Adrenal gland (tissue), 12 donors: ENCODE results near the gene FBXL5. TPM values are rescaled to one million over a fixed set of nuclear protein-coding genes. Genes with fewer than 3 reads are reported as not detected.

Source experiments
- DNase-seq, 7 donors: peaks; one replicate each; pipeline ENCODE4 v3.0.0-alpha.2; 2019 to 2020
- H3K27ac ChIP-seq, 5 donors: fragments of 200-600 bp; sonication (generic) in 4 of 5; 1 replicate in 3 of 5; 2 replicates in 2 of 5; pipeline versions ENCODE4 v1.5.1 to v1.8.0; 2016 to 2020; ENCODE audit warnings: mild to moderate bottlenecking in 1 of 5
- H3K27me3 ChIP-seq: fragments of 200-600 bp; 2 replicates; pipeline ENCODE4 v1.8.0; 2021
- H3K36me3 ChIP-seq, 2 donors: fragments of 200-600 bp; replicated peaks in 1 of 2; 1 replicate in 1 of 2; 2 replicates in 1 of 2; pipeline versions ENCODE4 v1.5.1 to v1.8.0; 2018 to 2022
- H3K4me1 ChIP-seq, 2 donors: fragments of 200-600 bp; replicated peaks in 1 of 2; 1 replicate in 1 of 2; 2 replicates in 1 of 2; pipeline versions ENCODE4 v1.5.1 to v1.8.0; 2018 to 2021
- H3K4me3 ChIP-seq, 4 donors: fragments of 200-600 bp; sonication (generic) in 3 of 4; one replicate each; pipeline ENCODE4 v1.5.1; 2016 to 2018
- H3K9me3 ChIP-seq, 3 donors: fragments of 200-600 bp; sonication (generic) in 1 of 3; replicated peaks in 1 of 3; 1 replicate in 2 of 3; 2 replicates in 1 of 3; pipeline versions ENCODE4 v1.5.1 to v1.8.0; 2016 to 2021
- POLR2A ChIP-seq, 2 donors: fragments of 450-650 bp; IDR thresholded peaks; one replicate each; pipeline ENCODE4 v1.6.1; 2017; ENCODE audit warnings: antibody characterized with exemption in 2 of 2, mild to moderate bottlenecking in 2 of 2, moderate library complexity in 1 of 2
- WGBS, 4 donors: extraction: QIAGEN DNeasy Blood & Tissue Kit in 2 of 4; methylation state at CpG; one replicate each; pipeline versions ENCODE4 v1.1.5 to v1.1.7; 2013 to 2017; 5-methylcytosine and 5-hydroxymethylcytosine counted together
- intact Hi-C, 2 donors: fragments of 100-400 bp; cut with DNase I; formaldehyde crosslinking; loops; one replicate each; pipeline versions ENCODE4 v1.14.1 to v1.15.0; 2022 to 2023
- polyA plus RNA-seq, 3 donors: library from polyadenylated mRNA; stranded (reverse); fragments of 200-250 nt in 2 of 3; fragments of 350-450 nt in 1 of 3; fragmentation: Illumina TruSeq in 1 of 3; extraction: RNeasy Lipid Tissue Mini Kit (QIAGEN cat#74804) in 1 of 3; gene quantifications; one replicate each; pipeline ENCODE4 v1.2.3, GENCODE V29; 2013 to 2014
- total RNA-seq, 9 donors: library from RNA; depleted of rRNA in 4 of 9; stranded (reverse); fragments of >200 nt in 4 of 9; fragments of 120-200 nt in 1 of 9; fragmentation: NEBNext Ultra II Directional in 1 of 9; extraction: Animal tissue kit (Norgen Biotek cat#: 25700) in 1 of 9; gene quantifications; one replicate each; pipeline versions ENCODE4 v1.1.0 to v1.2.4, GENCODE V29; 2013 to 2023
- TF ChIP-seq, protein P1 (sequence below), 6 experiments: fragments of 450-650 bp in 4 of 6; fragments of 200-600 bp in 2 of 6; sonication (generic) in 1 of 6; IDR thresholded peaks; 1 replicate in 5 of 6; 2 replicates in 1 of 6; pipeline versions ENCODE4 v1.5.1 to v1.8.0; 2016 to 2021; ENCODE audit warnings: antibody characterized with exemption in 6 of 6, mild to moderate bottlenecking in 2 of 6, moderate library complexity in 1 of 6
- donor health status: healthy with polysubstance abuse.
- donor health status: Bipolar disorder and iron deficiency.
- donor health status: DM: yes; HTN: yes; CAD: no.
- donor health status: DM: no; HTN: no; CAD: no.
- donor health status: DM: no; HTN: no; CAD: no.
- donor health status: DM: yes; HTN: yes; CAD: no.

FBXL5 gene
- total and polyA plus RNA-seq, 12 donors = 42.8 to 159 (median 113) TPM

DNA sequence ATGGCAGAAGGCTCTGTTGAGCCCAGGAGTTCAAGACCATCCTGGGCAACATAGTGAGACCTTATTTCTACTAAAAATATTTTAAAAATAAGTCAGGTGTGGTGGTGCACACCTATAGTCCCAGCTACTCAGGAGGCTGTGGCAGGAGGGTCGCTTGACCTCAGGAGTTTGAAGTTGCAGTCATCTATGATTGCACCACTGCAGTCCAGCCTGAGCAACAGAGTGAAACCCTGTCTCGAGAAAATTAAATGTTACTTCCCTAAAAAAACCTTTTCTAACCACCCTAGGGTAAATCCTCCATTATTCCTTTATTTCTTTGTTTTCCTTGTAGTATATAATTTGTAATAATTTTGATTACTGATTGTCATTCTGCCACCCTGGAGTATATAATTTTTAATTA lies 34.4 kb upstream of the FBXL5 start:
- no peaks in the 10 kb centered on the region for H3K9me3 ChIP-seq
- no peaks in the 10 kb centered on the region for H3K27me3 ChIP-seq
- H3K27ac ChIP-seq = peak overlapping the region in 1 of 5 donors; percentile 42
- TF ChIP-seq, protein P1, sequence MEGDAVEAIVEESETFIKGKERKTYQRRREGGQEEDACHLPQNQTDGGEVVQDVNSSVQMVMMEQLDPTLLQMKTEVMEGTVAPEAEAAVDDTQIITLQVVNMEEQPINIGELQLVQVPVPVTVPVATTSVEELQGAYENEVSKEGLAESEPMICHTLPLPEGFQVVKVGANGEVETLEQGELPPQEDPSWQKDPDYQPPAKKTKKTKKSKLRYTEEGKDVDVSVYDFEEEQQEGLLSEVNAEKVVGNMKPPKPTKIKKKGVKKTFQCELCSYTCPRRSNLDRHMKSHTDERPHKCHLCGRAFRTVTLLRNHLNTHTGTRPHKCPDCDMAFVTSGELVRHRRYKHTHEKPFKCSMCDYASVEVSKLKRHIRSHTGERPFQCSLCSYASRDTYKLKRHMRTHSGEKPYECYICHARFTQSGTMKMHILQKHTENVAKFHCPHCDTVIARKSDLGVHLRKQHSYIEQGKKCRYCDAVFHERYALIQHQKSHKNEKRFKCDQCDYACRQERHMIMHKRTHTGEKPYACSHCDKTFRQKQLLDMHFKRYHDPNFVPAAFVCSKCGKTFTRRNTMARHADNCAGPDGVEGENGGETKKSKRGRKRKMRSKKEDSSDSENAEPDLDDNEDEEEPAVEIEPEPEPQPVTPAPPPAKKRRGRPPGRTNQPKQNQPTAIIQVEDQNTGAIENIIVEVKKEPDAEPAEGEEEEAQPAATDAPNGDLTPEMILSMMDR (IDR thresholded peaks at IDR 0.05) = no peak
- H3K36me3 ChIP-seq = peaks cover 0 to 4% of the 10 kb centered on the region in 2 donors
- peak in 2 of 7 donors; percentile 18 to 28 for DNase-seq
- intact Hi-C loops = no loop called here
- 80 to 92% (median 82%) methylated on average over 2 of the region's 2 CpGs for WGBS, 4 donors
- peaks cover 0 to 17% of the 10 kb centered on the region in 2 donors for H3K4me1 ChIP-seq
- no peak overlapping the region for H3K4me3 ChIP-seq

DNA sequence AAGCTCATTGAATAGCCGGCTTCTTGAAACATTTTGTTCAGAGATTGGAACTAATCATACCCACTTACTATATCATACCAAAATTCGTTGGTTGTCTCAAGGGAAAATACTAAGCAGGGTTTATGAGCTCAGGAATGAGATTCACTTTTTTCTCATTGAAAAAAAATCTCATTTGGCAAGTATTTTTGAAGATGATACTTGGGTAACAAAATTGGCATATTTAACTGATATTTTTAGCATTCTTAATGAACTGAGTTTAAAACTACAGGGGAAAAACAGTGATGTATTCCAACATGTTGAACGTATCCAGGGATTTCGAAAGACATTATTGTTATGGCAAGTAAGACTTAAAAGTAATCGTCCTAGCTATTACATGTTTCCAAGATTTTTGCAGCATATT lies 32.9 kb upstream of the FBXL5 start:
- Histone ChIP-seq H3K4me1 (peaks cover 7 to 32% of the 10 kb centered on the region in 2 donors), H3K9me3 (no peaks in the 10 kb centered on the region), H3K27me3 (no peaks in the 10 kb centered on the region), H3K36me3 (peaks cover 0 to 4% of the 10 kb centered on the region in 2 donors), H3K4me3 (no peak overlapping the region), H3K27ac (no peak overlapping the region)
- 79 to 91% (median 89%) methylated on average over 5 of the region's 5 CpGs for WGBS, 4 donors
- intact Hi-C loops = no loop called here
- TF ChIP-seq, protein P1 (IDR thresholded peaks at IDR 0.05) = no peak
- no peak for TF ChIP-seq POLR2A (IDR thresholded peaks at IDR 0.05)
- DNase-seq = no peak

DNA sequence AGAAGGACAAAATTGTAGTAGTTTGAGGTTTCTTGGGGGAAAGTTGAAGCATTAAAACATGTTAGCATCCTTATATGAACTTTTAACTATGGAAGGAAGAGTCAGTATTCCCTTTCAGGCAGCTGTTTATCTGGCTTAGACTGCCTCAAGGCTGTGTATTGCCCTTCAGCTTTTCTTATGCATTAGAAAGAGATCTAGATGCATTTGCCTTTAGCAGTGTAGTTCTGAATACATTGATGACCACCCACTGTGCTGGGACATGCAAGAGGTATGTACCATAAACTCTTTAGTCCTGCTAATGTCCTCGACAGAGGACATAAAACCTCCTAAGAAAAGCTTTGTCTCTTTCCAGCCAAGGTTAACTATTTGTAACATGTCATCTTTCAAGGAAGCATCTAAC lies 29.3 kb upstream of the FBXL5 start:
- intact Hi-C loops = no loop called here
- DNase-seq = no peak
- H3K9me3 ChIP-seq = no peaks in the 10 kb centered on the region
- WGBS, 4 donors = 50 to 67% (median 58%) methylated on average over 1 of the region's 1 CpG
- H3K27me3 ChIP-seq = no peaks in the 10 kb centered on the region
- TF ChIP-seq, protein P1 (IDR thresholded peaks at IDR 0.05) = no peak
- TF ChIP-seq POLR2A (IDR thresholded peaks at IDR 0.05) = no peak
- no peak overlapping the region for H3K4me3 ChIP-seq
- no peak overlapping the region for H3K27ac ChIP-seq
- peaks cover 16 to 28% of the 10 kb centered on the region in 2 donors for H3K4me1 ChIP-seq
- H3K36me3 ChIP-seq = peaks cover 0 to 4% of the 10 kb centered on the region in 2 donors

DNA sequence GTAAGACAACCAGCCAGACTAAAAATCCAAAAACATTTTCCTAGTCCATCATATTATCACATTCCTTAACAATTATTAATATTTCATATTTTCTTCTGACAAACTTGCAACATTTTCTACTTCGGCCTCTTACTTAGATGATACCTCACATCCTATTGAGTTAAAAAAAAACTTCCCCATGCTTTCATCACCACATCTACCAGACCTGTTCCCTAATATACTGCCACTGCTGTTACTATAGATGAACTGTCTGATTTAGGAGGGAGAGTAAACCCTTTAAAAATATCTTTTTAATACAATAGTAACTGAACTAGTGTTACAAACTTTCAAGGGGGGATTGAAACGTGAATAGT lies 28.0 kb upstream of the FBXL5 start:
- H3K4me3 ChIP-seq = peak overlapping the region in 1 of 4 donors; percentile 88
- TF ChIP-seq POLR2A (IDR thresholded peaks at IDR 0.05) = no peak
- TF ChIP-seq, protein P1 (IDR thresholded peaks at IDR 0.05) = no peak

More for the DNA sequence above, 28.0 kb upstream of the FBXL5 start:
- Histone ChIP-seq H3K4me1 (peaks cover 16 to 28% of the 10 kb centered on the region in 2 donors), H3K36me3 (peaks cover 0 to 4% of the 10 kb centered on the region in 2 donors), H3K27ac (no peak overlapping the region), H3K27me3 (no peaks in the 10 kb centered on the region), H3K9me3 (no peaks in the 10 kb centered on the region)
- no peak for DNase-seq
- intact Hi-C loops = no loop called here
- WGBS, 4 donors = 71 to 81% (median 81%) methylated on average over 2 of the region's 2 CpGs
